ENCODE measurements around the gene VSTM5.
"Not testable (repeated sequence)": the region's sequence is repeated elsewhere in the genome, so short reads cannot be mapped to it uniquely, and the experiment has no call there.

Gene VSTM5

DNA sequence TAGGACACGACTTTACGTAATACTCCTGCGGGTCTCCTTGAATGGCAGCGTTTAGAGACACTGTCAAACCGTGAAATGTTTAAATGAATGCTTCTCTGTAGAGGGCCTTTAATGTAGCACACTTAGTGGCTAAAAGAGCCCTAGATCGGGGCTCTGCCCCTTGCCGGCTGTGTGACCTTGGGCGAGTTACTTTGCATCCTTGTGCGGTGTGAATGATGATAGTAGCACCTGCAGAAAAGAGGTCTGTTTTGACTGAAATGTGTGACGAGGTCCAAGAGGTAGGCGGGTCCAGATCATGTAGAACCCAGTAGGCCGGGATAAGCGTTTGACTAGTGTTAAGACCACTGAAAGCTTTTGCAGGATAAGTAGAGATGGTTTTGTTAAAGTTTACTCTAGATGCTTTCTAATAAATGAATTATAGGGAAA, 65.5 kb downstream of the VSTM5 start:
- no peak for DNase-seq

DNA sequence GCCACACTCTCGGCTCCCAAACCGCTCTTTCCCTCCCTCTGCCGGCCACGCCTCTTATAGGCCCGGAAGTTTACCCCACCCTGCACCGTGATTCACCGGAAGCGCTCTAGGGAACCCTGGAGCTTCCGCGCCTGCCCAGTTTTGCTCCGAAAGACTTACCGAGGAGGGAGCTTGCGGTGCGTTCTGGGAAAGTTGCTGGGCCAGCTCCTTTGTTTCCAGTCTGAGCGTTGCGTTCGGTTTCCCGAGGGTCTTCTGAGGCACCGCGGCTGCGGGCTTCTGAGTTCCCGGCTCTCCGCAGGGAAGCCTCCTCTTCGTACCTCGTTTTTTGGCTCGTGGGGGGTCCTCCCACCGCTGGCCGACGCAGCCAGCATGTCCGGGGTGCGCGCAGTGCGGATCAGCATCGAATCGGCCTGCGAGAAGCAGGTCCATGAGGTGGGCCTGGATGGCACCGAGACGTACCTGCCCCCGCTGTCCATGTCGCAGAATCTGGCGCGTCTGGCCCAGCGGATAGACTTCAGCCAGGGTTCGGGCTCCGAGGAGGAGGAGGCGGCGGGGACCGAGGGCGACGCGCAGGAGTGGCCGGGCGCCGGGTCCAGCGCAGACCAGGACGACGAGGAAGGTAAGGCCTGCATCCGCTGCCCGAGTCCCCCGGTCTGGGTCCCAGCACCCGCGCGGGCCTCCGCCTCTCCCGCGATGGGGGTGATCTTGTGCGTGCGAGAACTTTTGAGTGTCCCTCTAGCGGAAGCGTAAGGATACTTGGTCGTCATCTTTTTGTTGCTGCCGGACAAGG, 66.1 kb downstream of the VSTM5 start, which contains the start of gene MED17:
MED17 (plus strand) TSS at position 138 of the 790 bp plus-strand sequence; CDS start at position 370, 232 bp downstream.
- DNase-seq = peak; percentile 89

DNA sequence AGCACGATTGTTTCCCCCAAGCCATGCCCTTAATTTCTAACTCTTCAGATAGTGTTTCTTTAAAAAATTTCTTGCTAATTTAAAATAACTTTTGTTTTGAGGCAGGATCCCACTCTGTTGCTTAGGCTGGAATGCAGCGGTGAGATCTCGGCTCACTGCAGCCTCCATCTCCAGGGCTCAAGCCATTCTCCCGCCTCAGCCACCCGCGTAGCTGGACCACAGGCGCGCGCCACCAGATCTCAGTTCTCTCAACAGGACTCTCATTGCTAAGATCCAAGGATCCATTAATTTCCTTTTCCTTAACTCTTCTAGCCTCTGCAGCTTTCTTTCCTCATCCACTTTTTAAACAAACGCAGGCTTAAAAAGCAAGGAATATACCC, 66.7 kb downstream of the VSTM5 start:
- DNase-seq = no peak

DNA sequence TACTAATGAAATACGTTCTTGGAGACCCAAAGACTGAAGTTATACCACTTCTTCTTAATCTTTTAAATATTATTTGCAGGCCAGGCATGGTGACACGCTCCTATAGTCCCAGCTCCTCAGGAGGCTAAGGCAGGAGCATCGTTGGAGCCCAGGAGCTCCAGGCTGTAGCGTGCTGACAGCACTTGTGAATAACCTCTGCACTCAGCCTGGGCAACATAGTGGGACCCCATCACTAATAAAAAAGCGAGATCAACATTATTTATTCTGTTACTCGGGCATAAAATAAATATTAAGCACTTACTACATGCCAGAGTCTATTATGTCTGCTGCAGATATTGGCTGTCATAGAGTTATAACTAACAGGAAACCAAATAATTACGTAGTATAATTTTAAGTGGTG, 67.1 kb downstream of the VSTM5 start:
- no peak for DNase-seq

DNA sequence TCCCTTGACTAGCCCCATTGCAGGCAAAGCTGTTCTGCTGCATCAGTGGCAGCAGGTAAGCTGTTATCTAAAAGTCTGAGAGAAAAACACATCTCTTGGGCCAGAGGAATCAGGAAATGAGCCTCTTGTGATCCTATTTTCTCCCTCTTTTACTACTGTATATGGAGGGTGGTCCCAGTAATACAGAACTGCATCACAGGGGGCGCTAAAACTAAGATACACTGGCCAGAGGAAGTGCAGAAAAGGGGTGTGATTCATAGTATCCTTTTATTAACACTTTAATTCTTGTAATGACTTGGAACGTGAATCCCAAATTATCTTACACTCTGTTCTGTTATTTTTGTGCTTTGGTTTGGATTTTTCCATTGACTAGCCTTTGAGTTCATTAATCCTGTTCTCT, 75.1 kb downstream of the VSTM5 start:
- DNase-seq = no peak

DNA sequence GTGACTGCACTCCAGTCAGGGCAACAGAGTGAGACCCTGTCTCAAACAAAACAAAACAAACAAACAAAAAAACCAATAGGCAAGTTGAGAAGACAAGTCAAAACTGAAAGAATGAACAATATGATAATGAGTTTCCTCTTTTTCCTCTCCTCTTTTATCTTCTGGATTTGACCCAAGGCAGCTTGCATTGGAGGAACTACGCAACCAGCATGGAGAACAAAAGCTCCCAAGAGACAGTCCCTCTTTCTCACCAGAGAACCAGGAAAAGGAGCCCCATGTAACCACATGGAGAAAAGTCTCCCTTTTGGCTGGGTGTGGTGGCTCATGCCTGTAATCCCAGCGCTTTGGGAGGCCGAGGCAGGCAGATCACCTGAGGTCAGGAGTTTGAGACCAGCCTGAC, 75.9 kb downstream of the VSTM5 start:
- not testable (repeated sequence) for DNase-seq

DNA sequence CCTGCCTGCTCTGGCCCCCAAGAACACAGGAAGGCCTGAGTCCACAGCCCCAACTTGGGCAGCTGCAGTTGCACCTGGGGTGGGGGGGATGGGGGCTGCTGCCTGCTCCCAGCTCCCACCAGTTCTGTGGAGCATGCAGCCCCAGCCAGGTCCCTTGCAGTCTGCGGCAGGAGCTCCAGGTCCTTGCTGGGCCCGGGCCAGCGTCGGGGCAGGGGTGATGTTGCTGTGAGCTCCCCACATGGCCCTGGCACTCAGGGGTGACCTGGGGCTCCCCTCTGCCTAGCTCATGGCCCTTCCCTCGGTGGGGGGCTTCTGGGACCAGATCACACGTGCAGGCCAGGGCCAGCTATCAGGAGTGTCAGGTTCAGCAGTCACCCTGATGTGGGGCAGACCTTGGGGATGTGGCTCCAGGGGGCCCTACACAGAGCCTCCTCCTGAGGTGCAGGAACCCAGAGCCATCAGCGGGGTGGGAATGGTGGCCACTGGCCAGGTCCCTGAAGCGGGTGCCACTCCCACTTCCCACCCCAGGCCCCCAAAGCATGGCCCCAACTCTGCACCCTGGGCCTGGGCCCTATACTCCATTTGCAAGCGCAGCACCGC, 76.7 kb downstream of the VSTM5 start:
- DNase-seq = no peak

DNA sequence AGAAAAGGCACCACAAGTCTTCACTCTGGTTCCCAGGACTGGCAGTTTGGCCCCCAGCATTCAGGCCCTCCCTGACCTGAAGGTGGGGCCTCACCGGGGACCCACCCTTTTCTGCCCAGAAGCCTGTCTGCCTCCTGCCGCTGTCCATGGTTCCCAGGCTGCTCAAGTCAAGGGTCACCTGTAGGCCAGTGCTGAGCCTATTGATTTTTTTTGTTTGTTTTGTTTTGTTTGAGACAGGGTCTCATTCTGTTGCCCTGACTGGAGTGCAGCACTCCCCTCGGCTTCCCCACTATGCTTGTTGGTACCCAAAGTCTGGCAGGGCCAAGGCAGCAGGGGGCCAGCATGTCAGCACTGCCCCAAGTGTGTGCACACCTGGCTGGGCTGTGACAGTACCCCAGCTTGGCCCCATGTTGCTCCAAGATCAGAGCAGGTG, 77.4 kb downstream of the VSTM5 start:
- DNase-seq = no peak

DNA sequence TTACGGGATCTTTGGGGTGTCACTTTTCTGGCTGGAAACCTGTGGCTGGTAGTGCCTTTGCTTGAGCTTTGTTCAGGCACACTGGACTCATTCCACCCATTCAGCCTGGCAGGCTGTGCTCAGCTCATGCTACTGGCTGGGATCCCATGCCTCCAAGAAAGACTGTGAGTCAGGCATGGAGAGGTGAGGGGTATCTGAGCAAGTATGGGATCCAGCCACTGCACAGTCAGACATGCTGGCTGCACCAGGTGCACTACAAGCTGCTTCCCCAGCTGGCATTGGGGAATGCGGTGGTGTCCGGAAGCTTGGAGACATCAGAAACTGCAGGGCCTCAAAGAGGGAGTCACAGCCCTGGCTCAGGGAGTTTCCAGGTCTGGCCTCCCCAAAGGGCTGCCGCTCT, 78.3 kb downstream of the VSTM5 start:
- no peak for DNase-seq

DNA sequence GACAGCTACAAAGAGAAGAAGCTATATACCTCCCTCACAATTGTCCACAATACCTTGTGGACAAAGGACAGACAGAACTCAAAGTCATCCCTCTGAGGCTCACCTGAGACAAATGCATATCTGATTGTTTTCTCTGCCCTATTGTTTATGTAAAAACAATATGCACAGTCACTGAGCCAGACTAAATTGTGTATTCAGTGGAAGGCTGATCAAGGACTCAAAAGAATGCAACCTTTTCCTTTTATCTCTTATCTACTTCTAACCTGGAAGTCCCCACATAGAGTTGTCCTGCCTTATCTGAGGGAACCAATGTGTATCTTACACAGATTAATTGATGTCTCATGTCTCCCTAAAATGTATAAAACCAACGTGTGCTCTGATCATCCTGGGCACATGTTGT, 80.3 kb downstream of the VSTM5 start:
- DNase-seq = no peak

Measured in CD4-positive, alpha-beta T cell treated with Interleukin-21 for 1 hour (primary cell).